K562 (cell line): ENCODE results near the gene KAT7. TPM values are rescaled to one million over a fixed set of nuclear protein-coding genes. Genes with fewer than 3 reads are reported as not detected.

Experiments
- ATAC-seq: fragments of 200-7000 bp; cut with Tn5 transposase; 3 replicates; pipeline ENCODE4 v1.9.1; 2020; ENCODE audit warnings: moderate library complexity
- BruUV-seq: library from RNA; stranded (reverse); fragments of 400-500 nt; replicated peaks from 2 replicates; lab custom pipeline; 2021; lab: Mats Ljungman, UMichigan
- CTCF ChIA-PET: fragments of 300-600 bp; formaldehyde crosslinking; extraction: SDS; loops from one replicate; lab custom pipeline; 2021; ENCODE audit warnings: low intra/inter-chr PET ratio; lab: Yijun Ruan, JAX
- POLR2A ChIA-PET: fragments of 300-600, 350-650 bp; sonication (Branson Sonifier 250); formaldehyde crosslinking; extraction: SDS; loops from one replicate; lab custom pipeline; 2021; ENCODE audit warnings: antibody characterized with exemption, inconsistent platforms; lab: Yijun Ruan, JAX
- DNase-seq, 4 experiments: peaks; one replicate each; pipeline versions ENCODE4 v3.0.0 to v3.0.0-alpha.2; 2011 to 2018; ENCODE audit warnings: low spot score in 3 of 4, mixed read lengths in 3 of 4; ENCODE audit errors: extremely low read depth in 1 of 4
- FAIRE-seq: peaks from 2 replicates; lab custom pipeline; 2011; peaks lifted over from hg19 to GRCh38; lab: Jason Lieb, UNC
- H2AFZ ChIP-seq: 2 replicates; pipeline ENCODE4 v1.6.0; 2011; ENCODE audit warnings: low read depth, low read length, control low read depth, inconsistent platforms
- H3K27ac ChIP-seq: fragments of 200-600 bp; 3 replicates; pipeline ENCODE4 v1.8.0; 2011; ENCODE audit warnings: low read depth, mild to moderate bottlenecking, control low read depth, inconsistent platforms, low read length, moderate library complexity, mixed read lengths; ENCODE audit errors: extremely low read depth
- H3K27me3 ChIP-seq, 2 experiments: fragments of 300-600 bp in 1 of 2; 2 replicates in 1 of 2; 3 replicates in 1 of 2; pipeline versions ENCODE4 v1.6.0 to v1.8.0; 2011; ENCODE audit warnings: inconsistent platforms in 2 of 2, low read length in 2 of 2, mild to moderate bottlenecking in 1 of 2, mixed read lengths in 1 of 2, moderate library complexity in 1 of 2; ENCODE audit not compliant: control insufficient read depth in 2 of 2, insufficient read depth in 2 of 2
- H3K36me3 ChIP-seq: fragments of 300-600 bp; 3 replicates; pipeline ENCODE4 v1.8.0; 2011; ENCODE audit warnings: mild to moderate bottlenecking, low read length, inconsistent platforms; ENCODE audit not compliant: control insufficient read depth, insufficient read depth
- H3K4me1 ChIP-seq, 2 experiments: fragments of 200-600 bp in 1 of 2; replicated peaks in 1 of 2; 2 replicates in 1 of 2; 3 replicates in 1 of 2; pipeline versions ENCODE4 v1.5.1 to v1.8.0; 2011; ENCODE audit warnings: inconsistent platforms in 2 of 2, low read length in 2 of 2, mild to moderate bottlenecking in 1 of 2, mixed read lengths in 1 of 2, moderate library complexity in 1 of 2; ENCODE audit not compliant: control insufficient read depth in 2 of 2, insufficient read depth in 2 of 2
- H3K4me2 ChIP-seq: 2 replicates; pipeline ENCODE4 v1.6.1; 2011; ENCODE audit warnings: low read length, control low read depth, inconsistent platforms, mixed read lengths; ENCODE audit not compliant: insufficient read depth
- H3K4me3 ChIP-seq: fragments of 200-600 bp; sonication (generic), shearing (Covaris generic); 2 replicates; pipeline ENCODE4 v1.5.1; 2016; ENCODE audit warnings: control low read depth, inconsistent platforms
- H3K79me2 ChIP-seq: fragments of 200-600 bp; 3 replicates; pipeline ENCODE4 v1.8.0; 2011; ENCODE audit warnings: low read length, inconsistent platforms; ENCODE audit not compliant: control insufficient read depth, insufficient read depth
- H3K9ac ChIP-seq, 2 experiments: 2 replicates each; pipeline versions ENCODE4 v1.6.0 to v1.6.1; 2011; ENCODE audit warnings: low read depth in 2 of 2, low read length in 2 of 2, control low read depth in 1 of 2, inconsistent platforms in 1 of 2, mild to moderate bottlenecking in 1 of 2, mixed read lengths in 1 of 2; ENCODE audit not compliant: insufficient read depth in 1 of 2
- H3K9me1 ChIP-seq: one replicate; pipeline ENCODE4 v1.6.0; 2011; ENCODE audit warnings: inconsistent platforms, mild to moderate bottlenecking, low read length, moderate library complexity; ENCODE audit not compliant: control insufficient read depth, insufficient read depth
- H3K9me3 ChIP-seq: replicated peaks from 2 replicates; pipeline ENCODE4 v1.5.1; 2011; ENCODE audit warnings: low read depth, low read length, inconsistent platforms; ENCODE audit not compliant: control insufficient read depth, insufficient read depth
- H4K20me1 ChIP-seq: replicated peaks from 2 replicates; pipeline ENCODE4 v1.6.1; 2011; ENCODE audit warnings: low read length, inconsistent platforms, mixed read lengths; ENCODE audit not compliant: control insufficient read depth, insufficient read depth
- CBX1 ChIP-seq: sonication (generic); IDR thresholded peaks from 2 replicates; pipeline ENCODE4 v1.6.1; 2016; ENCODE audit warnings: antibody characterized with exemption, low read depth, mild to moderate bottlenecking
- CREB3L1 ChIP-seq: fragments of 450-650 bp; IDR thresholded peaks from 2 replicates; pipeline ENCODE4 v1.6.1; 2014; ENCODE audit warnings: low read depth, mild to moderate bottlenecking, moderate library complexity, borderline replicate concordance
- ETS1 ChIP-seq: conservative IDR thresholded peaks from 2 replicates; pipeline ENCODE4 v1.6.1; 2011; ENCODE audit warnings: low read depth, mild to moderate bottlenecking, low read length; ENCODE audit not compliant: control insufficient read depth
- FUS ChIP-seq: fragments of 200-400 bp; formaldehyde crosslinking; optimal IDR thresholded peaks from 2 replicates; pipeline ENCODE3; 2017; ENCODE audit warnings: low read depth, low read length
- JUND ChIP-seq, 2 experiments: IDR thresholded peaks; 2 replicates in 1 of 2; 3 replicates in 1 of 2; pipeline ENCODE4 v1.6.1; 2011; ENCODE audit warnings: borderline replicate concordance in 2 of 2, low read depth in 2 of 2, low read length in 2 of 2, improper control_type of control experiment in 1 of 2, missing biosample characterization in 1 of 2, missing genetic modification characterization in 1 of 2, missing genetic modification reagents in 1 of 2
- KHSRP ChIP-seq: fragments of 450-650 bp; IDR thresholded peaks from 2 replicates; pipeline ENCODE4 v1.6.1; 2017
- KLF13 ChIP-seq: fragments of 450-650 bp; IDR thresholded peaks from 2 replicates; pipeline ENCODE4 v1.6.1; 2016; ENCODE audit warnings: missing genetic modification characterization, low read depth, mild to moderate bottlenecking, missing compliant biosample characterization, moderate library complexity, borderline replicate concordance
- POLR3G ChIP-seq: IDR thresholded peaks from 2 replicates; pipeline ENCODE4 v1.6.1; 2011; ENCODE audit not compliant: insufficient read length, insufficient replicate concordance; ENCODE audit errors: extremely low read depth
- POU5F1 ChIP-seq: fragments of 150-350 bp; IDR thresholded peaks from 2 replicates; pipeline ENCODE4 v1.6.1; 2014; ENCODE audit warnings: borderline replicate concordance, low read length, low read depth, mild to moderate bottlenecking; ENCODE audit not compliant: partially characterized antibody
- RNF2 ChIP-seq: sonication (generic); IDR thresholded peaks from 2 replicates; pipeline ENCODE4 v1.6.1; 2016
- ZBTB33 ChIP-seq: sonication (generic); formaldehyde crosslinking; IDR thresholded peaks from 2 replicates; pipeline ENCODE4 v1.8.1; 2023; ENCODE audit warnings: mild to moderate bottlenecking, missing genetic modification reagents
- WGBS: fragments of 100-300 bp; shearing (Covaris generic); methylation state at CpG from one replicate; pipeline ENCODE4 v1.1.6; 2016; ENCODE audit warnings: low coverage, mixed read lengths; ENCODE audit not compliant: insufficient coverage; ENCODE audit errors: missing lambda C conversion rate; 5-methylcytosine and 5-hydroxymethylcytosine counted together
- in situ Hi-C: fragments of 300-500 bp; cut with MboI; formaldehyde crosslinking; loops from 4 replicates; pipeline ENCODE4 v1.15.0; 2018; ENCODE audit warnings: inconsistent platforms, mixed read lengths
- intact Hi-C: fragments of 100-400 bp; cut with micrococcal nuclease; formaldehyde crosslinking; loops from 2 replicates; pipeline ENCODE4 v1.14.2; 2022
- polyA plus RNA-seq, 8 experiments: library from polyadenylated mRNA; depleted of rRNA in 4 of 8; stranded (reverse) in 5 of 8; unstranded in 3 of 8; fragments of >200 nt; fragmentation: Nextera tagmentation in 2 of 8; fragmentation: Illumina TruSeq in 1 of 8; extraction: Ambion mirVana in 2 of 8; extraction: Trizol in 1 of 8; gene quantifications; 2 replicates each; pipeline versions ENCODE4 v1.2.1 to v1.2.3, GENCODE V29; 2011 to 2014; ENCODE audit warnings: inconsistent platforms in 1 of 8, missing spikeins in 1 of 8
- total RNA-seq, 7 experiments: library from RNA; depleted of rRNA in 6 of 7; stranded (reverse); fragments of >200 nt in 6 of 7; fragmentation: Illumina TruSeq in 2 of 7; extraction: Trizol in 2 of 7; gene quantifications; 2 replicates each; pipeline versions ENCODE4 v1.2.1 to v1.2.3, GENCODE V29; 2011 to 2021; ENCODE audit warnings: low replicate concordance in 1 of 7

Gene KAT7
- total and polyA plus RNA-seq, 9 of the 15 experiments (the other 6 are each of a cell fraction or from before 2014, with no cell fraction given) = 10.8 to 57.3 (median 34.8) TPM

- no peak for TF ChIP-seq RNF2
Measured at GRCh38 chr17:49775546-49776260, 12.8 kb upstream of the KAT7 start (continued).

GRCh38 chr17:49776551-49777300, 11.8 kb upstream of the KAT7 start:
- H3K9ac ChIP-seq = no peak overlapping the region
- no peak overlapping the region for H2AFZ ChIP-seq
- no peaks in the 10 kb centered on the region for H3K27me3 ChIP-seq
- ATAC-seq (no peak), DNase-seq (no peak), FAIRE-seq (no peak)
- intact Hi-C loops (no loop called here), in situ Hi-C loops (no loop called here)
- H3K4me3 ChIP-seq = no peak overlapping the region
- H3K9me1 ChIP-seq = no peaks in the 10 kb centered on the region
- no peak overlapping the region for H3K27ac ChIP-seq
- H3K79me2 ChIP-seq = no peaks in the 10 kb centered on the region
- CTCF ChIA-PET = no interaction called here
- no peak overlapping the region for H3K4me2 ChIP-seq
- no peaks in the 10 kb centered on the region for H4K20me1 ChIP-seq
- H3K9me3 ChIP-seq = no peaks in the 10 kb centered on the region
- peaks cover 5 to 12% of the 10 kb centered on the region in 2 experiments; a peak in 3 of 5 replicates for H3K4me1 ChIP-seq
- POLR2A ChIA-PET = interaction anchor here (1.4 to 2.3 kb wide), 2 partner anchors 11 to 13 kb away, joined by 5 to 19 read pairs; partner anchors contain the start of genes FAM117A and KAT7
- H3K36me3 ChIP-seq = no peaks in the 10 kb centered on the region
- no TSS peak for BruUV-seq
- WGBS = 77% methylated on average over 8 of the region's 8 CpGs
- TF ChIP-seq CREB3L1 (no peak), CBX1 (no peak), KLF13 (tag) (no peak), JUND (IDR thresholded peaks at IDR 0.05; ENCODE audit: borderline replicate concordance, low read depth, low read length) (no peak), JUND (tag; IDR thresholded peaks at IDR 0.05; ENCODE audit: borderline replicate concordance, low read depth, low read length) (no peak), ZBTB33 (CRISPR knock-in tag) (no peak), KHSRP (no peak), ETS1 (no peak), POLR3G (no peak), POU5F1 (no peak), FUS (no peak)
